ENCODE results near the gene OOEP.
"Not testable (repeated sequence)": the region's sequence is repeated elsewhere in the genome, so short reads cannot be mapped to it uniquely, and the experiment has no call there.

Gene OOEP

GRCh38 chr6:73369563-73369962, at the start of gene OOEP:
Gene OOEP (minus strand): TSS chr6:73369897. CDS start chr6:73369792, 105 bp downstream.
- no peak for DNase-seq

- no peak for DNase-seq
Observed at GRCh38 chr6:73418081-73418741, 48.5 kb upstream of the OOEP start.

GRCh38 chr6:73413102-73413501, 43.4 kb upstream of the OOEP start:
- DNase-seq = no peak

- DNase-seq = no peak
Observed at GRCh38 chr6:73409395-73409794, 39.7 kb upstream of the OOEP start.

GRCh38 chr6:73400656-73401055, 31.0 kb upstream of the OOEP start:
- no peak for DNase-seq

- DNase-seq = no peak
Observed at GRCh38 chr6:73395875-73396274, 26.2 kb upstream of the OOEP start.

GRCh38 chr6:73394577-73395354, 25.1 kb upstream of the OOEP start, which contains the start of gene DDX43:
Gene DDX43 (plus strand): TSS chr6:73394828. CDS start chr6:73394906, 78 bp downstream.
- DNase-seq = no peak

GRCh38 chr6:73393278-73393677, 23.6 kb upstream of the OOEP start:
- DNase-seq = no peak

GRCh38 chr6:73392188-73392587, 22.5 kb upstream of the OOEP start:
- DNase-seq = not testable (repeated sequence)

- DNase-seq = no peak
Observed at GRCh38 chr6:73391675-73392074, 22.0 kb upstream of the OOEP start.

- no peak for DNase-seq
Observed at GRCh38 chr6:73389854-73390253, 20.2 kb upstream of the OOEP start.

GRCh38 chr6:73388800-73389512, 19.3 kb upstream of the OOEP start:
- DNase-seq = peak; percentile 39

GRCh38 chr6:73388433-73388799, 18.7 kb upstream of the OOEP start:
- no peak for DNase-seq

GRCh38 chr6:73382462-73383113, 12.9 kb upstream of the OOEP start:
- no peak for DNase-seq

- not testable (repeated sequence) for DNase-seq
Observed at GRCh38 chr6:73381531-73381930, 11.8 kb upstream of the OOEP start.

- DNase-seq = no peak
Observed at GRCh38 chr6:73377225-73377624, 7.5 kb upstream of the OOEP start.

GRCh38 chr6:73375216-73375615, 5.5 kb upstream of the OOEP start:
- DNase-seq = no peak

GRCh38 chr6:73372516-73372915, 2.8 kb upstream of the OOEP start:
- DNase-seq = no peak

GRCh38 chr6:73371984-73372383, 2.3 kb upstream of the OOEP start:
- no peak for DNase-seq

- DNase-seq = no peak
Observed at GRCh38 chr6:73369157-73369556, 540 bp downstream of the OOEP start.

GRCh38 chr6:73368675-73369074, 1.0 kb downstream of the OOEP start:
- no peak for DNase-seq

GRCh38 chr6:73367761-73368355, 1.8 kb downstream of the OOEP start:
- DNase-seq = no peak

- DNase-seq = no peak
Observed at GRCh38 chr6:73364549-73364948, 5.1 kb downstream of the OOEP start.

Measured in NCI-H146 (cell line).